Bronchial epithelial cell (primary cell): ENCODE measurements around the gene ZNF655. TPM values are rescaled to one million over a fixed set of nuclear protein-coding genes. Genes with fewer than 3 reads are reported as not detected.
"Not testable (repeated sequence)": the region's sequence is repeated elsewhere in the genome, so short reads cannot be mapped to it uniquely, and the experiment has no call there.

Source experiments
- DNase-seq: peaks from one replicate; pipeline ENCODE4 v3.0.0-alpha.2; 2010; ENCODE audit warnings: low read depth
- FAIRE-seq: peaks from 2 replicates; lab custom pipeline; 2011; peaks lifted over from hg19 to GRCh38; lab: Jason Lieb, UNC
- H3K27me3 ChIP-seq: 2 replicates; pipeline ENCODE4 v1.5.1; 2011; ENCODE audit warnings: low read length; ENCODE audit not compliant: control insufficient read depth, insufficient read depth
- H3K36me3 ChIP-seq: 2 replicates; pipeline ENCODE4 v1.5.1; 2011; ENCODE audit warnings: low read length; ENCODE audit not compliant: control insufficient read depth, insufficient read depth
- H3K4me3 ChIP-seq: 2 replicates; pipeline ENCODE4 v1.5.1; 2011; ENCODE audit warnings: mild to moderate bottlenecking, low read depth, low read length, control low read depth
- total RNA-seq: library from RNA; depleted of rRNA; stranded (reverse); fragments of >200 nt; gene quantifications from 2 replicates; pipeline ENCODE4 v1.2.1, GENCODE V29; 2014
- TF ChIP-seq, protein P1 (sequence below): IDR thresholded peaks from 2 replicates; pipeline ENCODE4 v1.5.1; 2011; ENCODE audit warnings: mild to moderate bottlenecking, moderate library complexity, low read length, control low read depth, inconsistent platforms; ENCODE audit not compliant: insufficient read depth, severe bottlenecking

Gene ZNF655
- total RNA-seq, 1 donor from 2014 or later = 51.1 TPM

DNA sequence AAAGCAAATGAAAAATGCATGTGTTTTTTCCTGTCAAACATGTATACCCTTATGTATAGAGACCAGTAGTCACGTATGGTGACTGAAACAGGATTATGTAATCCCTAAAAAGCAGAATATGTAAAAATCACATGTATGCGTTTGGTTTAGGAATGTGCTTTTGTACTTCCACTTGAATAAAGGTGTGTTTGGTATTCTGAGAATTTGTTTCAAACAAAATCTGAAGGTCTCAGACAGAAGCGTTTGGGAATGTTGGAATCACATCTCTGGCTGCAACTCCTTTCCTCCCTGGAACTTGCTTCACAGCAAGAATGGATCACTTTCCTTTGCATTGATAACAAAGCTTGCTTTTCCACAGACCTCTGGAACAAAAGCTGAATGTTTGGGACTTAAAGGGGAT, 17.8 kb downstream of the ZNF655 start:
- FAIRE-seq (no peak), DNase-seq (no peak)
- TF ChIP-seq, protein P1, sequence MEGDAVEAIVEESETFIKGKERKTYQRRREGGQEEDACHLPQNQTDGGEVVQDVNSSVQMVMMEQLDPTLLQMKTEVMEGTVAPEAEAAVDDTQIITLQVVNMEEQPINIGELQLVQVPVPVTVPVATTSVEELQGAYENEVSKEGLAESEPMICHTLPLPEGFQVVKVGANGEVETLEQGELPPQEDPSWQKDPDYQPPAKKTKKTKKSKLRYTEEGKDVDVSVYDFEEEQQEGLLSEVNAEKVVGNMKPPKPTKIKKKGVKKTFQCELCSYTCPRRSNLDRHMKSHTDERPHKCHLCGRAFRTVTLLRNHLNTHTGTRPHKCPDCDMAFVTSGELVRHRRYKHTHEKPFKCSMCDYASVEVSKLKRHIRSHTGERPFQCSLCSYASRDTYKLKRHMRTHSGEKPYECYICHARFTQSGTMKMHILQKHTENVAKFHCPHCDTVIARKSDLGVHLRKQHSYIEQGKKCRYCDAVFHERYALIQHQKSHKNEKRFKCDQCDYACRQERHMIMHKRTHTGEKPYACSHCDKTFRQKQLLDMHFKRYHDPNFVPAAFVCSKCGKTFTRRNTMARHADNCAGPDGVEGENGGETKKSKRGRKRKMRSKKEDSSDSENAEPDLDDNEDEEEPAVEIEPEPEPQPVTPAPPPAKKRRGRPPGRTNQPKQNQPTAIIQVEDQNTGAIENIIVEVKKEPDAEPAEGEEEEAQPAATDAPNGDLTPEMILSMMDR = no peak
- Histone ChIP-seq H3K4me3 (no peak overlapping the region), H3K27me3 (no peaks in the 10 kb centered on the region), H3K36me3 (peaks cover 3% of the 10 kb centered on the region)

DNA sequence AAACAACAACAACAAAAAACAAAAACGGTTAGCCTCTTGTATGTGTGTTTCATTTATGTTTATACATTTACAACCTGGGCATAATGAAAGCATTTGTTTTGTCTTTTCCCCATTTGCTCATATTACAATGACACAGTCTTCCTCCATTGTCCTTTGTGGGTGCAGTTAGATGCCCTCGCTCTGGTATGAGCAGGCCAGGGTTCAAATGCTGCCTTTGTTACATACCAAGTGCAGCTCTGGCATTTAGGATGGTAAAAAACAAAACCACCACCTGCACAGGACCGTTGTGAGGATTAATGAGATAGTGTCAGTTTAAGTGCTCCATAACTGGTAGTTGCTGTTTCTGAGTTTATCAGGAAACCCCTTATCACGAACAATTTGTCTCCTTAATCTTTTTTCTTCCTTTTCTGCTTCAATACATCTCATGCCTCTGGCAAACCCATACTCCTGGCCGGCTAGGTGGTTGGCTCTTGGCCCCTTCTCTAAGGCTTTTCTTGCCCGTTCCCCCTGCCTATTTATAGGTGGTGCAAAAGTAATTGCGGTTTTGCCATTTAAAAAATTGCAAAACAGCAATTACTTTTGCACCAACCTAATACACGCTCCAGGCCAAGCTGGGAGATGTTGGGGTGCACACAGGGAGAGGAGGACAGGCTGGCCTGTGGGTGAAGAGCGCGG, 21.0 kb downstream of the ZNF655 start:
- peak; percentile 62 for FAIRE-seq
- H3K36me3 ChIP-seq = no peaks in the 10 kb centered on the region
- peak overlapping the region; percentile 39 for H3K4me3 ChIP-seq
- TF ChIP-seq, protein P1 = no peak
- H3K27me3 ChIP-seq = no peaks in the 10 kb centered on the region
- DNase-seq = no peak

DNA sequence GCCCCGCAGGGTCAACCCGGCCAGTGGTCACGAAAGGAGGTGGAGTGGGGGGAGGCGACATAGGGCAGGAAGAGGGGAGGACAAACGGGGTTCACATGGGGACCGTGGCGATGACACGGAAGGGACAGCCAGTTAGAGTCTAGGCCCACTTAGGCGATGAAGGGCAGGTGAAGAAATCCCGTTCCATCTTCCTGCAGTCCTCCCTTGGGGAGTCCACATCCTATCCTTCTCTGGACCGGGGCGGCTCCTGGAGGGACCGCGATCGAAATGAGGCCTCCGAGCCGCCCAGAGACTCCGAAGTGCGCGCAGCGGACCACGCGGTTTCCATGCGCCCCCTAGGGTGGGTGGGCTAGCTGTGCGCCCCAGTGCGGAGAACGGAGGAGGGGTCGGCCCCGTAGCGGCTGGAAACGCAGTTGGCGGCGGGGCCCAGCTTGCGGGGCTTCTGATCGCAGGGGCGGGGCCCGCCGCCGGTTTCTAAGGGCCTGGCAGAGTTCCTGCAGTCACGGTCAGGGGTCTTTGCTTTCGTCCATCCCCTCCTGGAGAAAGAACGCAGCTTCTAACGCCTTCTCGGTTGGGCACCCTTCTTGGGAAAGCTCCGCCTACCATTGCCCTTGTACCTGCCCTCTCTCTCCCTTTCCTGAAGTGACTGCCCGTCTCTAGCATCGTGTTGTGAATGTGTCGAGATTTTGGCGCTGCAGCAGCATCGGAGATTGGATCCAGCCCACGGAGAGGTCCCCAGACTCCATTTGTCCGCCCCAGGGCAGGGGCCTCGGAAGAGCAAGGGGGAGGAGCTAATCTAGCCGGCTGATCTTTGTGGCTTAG, 21.7 kb downstream of the ZNF655 start:
- no peaks in the 10 kb centered on the region for H3K27me3 ChIP-seq
- TF ChIP-seq, protein P1 = peak; percentile 21
- FAIRE-seq (no peak), DNase-seq (peak; percentile 13)
- no peaks in the 10 kb centered on the region for H3K36me3 ChIP-seq
- H3K4me3 ChIP-seq = peak overlapping the region; percentile 39

DNA sequence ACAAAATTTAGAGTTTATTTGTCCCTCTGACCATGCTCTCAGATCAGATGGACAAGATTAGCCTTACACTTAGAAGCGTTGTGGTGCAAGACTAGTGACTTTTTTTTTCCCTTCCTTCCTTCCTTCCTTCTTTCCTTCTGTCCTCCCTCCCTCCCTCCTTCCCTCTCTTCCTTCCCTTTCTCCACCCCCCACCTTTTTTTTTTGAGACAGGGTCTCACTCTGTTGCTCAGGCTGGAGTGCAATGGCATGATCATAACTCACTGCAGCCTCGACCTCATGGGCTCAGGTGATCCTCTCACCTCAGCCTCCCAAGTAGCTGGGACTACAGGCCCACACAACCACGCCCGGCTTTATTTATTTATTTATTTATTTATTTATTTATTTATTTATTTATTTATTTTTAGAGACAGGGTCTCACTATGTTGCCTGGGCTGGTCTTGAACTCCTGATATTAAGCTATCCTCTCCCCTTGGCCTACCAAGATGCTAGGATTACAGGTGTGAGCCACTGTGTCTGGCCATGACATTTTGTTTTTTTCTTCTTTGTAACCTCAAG, 22.4 kb downstream of the ZNF655 start:
- not testable (repeated sequence) for FAIRE-seq, H3K36me3 ChIP-seq, DNase-seq, H3K27me3 ChIP-seq, H3K4me3 ChIP-seq

DNA sequence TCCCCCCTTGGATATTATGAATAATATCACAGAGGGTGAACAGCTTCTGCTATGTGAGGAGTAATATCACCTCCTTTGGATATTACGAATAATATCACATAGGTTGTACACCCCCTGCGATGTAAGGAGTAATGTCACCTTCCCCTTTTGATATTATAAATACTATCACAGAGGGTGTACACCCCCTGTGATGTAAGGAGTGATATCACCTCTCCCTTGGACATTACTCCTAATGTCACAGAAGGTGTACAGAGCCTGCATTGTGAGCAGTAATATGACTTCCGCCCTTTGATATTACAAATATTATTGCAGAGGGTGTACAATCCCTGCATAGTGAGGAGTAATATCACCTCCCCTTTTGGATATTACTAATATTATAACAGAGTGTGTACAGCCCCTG, 30.4 kb downstream of the ZNF655 start:
- H3K36me3 ChIP-seq = no peaks in the 10 kb centered on the region
- FAIRE-seq = no peak
- no peak overlapping the region for H3K4me3 ChIP-seq
- DNase-seq = no peak
- no peaks in the 10 kb centered on the region for H3K27me3 ChIP-seq
- TF ChIP-seq, protein P1 = no peak
